Upper lobe of right lung (tissue), 1 donor: ENCODE data around the gene CDC73. TPM values are rescaled to one million over a fixed set of nuclear protein-coding genes. Genes with fewer than 3 reads are reported as not detected.
A peak's percentile ranks its signal among the peaks of the same experiment; 100 is the strongest.

ENCODE experiments used
- ATAC-seq: fragments of 200-7000 bp; cut with Tn5 transposase; one replicate; pipeline ENCODE4 v1.9.1; 2020; ENCODE audit warnings: mild to moderate bottlenecking, moderate library complexity
- DNase-seq: peaks from one replicate; pipeline ENCODE4 v3.0.0-alpha.2; 2020
- H3K27ac ChIP-seq: fragments of 200-600 bp; one replicate; pipeline ENCODE4 v1.8.0; 2022
- H3K27me3 ChIP-seq: fragments of 200-600 bp; one replicate; pipeline ENCODE4 v1.8.0; 2022; ENCODE audit warnings: mild to moderate bottlenecking
- H3K36me3 ChIP-seq: fragments of 200-600 bp; one replicate; pipeline ENCODE4 v1.8.0; 2022
- H3K4me1 ChIP-seq: fragments of 200-600 bp; one replicate; pipeline ENCODE4 v1.8.0; 2022
- H3K4me3 ChIP-seq: fragments of 200-600 bp; one replicate; pipeline ENCODE4 v1.8.0; 2022; ENCODE audit warnings: mild to moderate bottlenecking
- H3K9me3 ChIP-seq: fragments of 200-600 bp; one replicate; pipeline ENCODE4 v1.8.0; 2022
- CTCF ChIP-seq: fragments of 200-600 bp; IDR thresholded peaks from one replicate; pipeline ENCODE4 v1.8.0; 2022; ENCODE audit warnings: antibody characterized with exemption
- intact Hi-C: fragments of 100-400 bp; cut with DNase I; formaldehyde crosslinking; loops from one replicate; pipeline ENCODE4 v1.11.0; 2022
- total RNA-seq: library from RNA; stranded (reverse); fragmentation: NEBNext Ultra II Directional; extraction: Animal tissue kit (Norgen Biotek cat#: 25700); gene quantifications from one replicate; pipeline ENCODE4 v1.2.1, GENCODE V29; 2021
- donor health status: DM: no; HTN: yes; CAD: no; lungs with severe emphysema.

The CDC73 gene
- total RNA-seq, 1 donor from 2014 or later: 72.6 TPM

- ATAC-seq: no peak
- Histone ChIP-seq H3K4me1 (no peaks in the 10 kb centered on the region), H3K27me3 (no peaks in the 10 kb centered on the region)
These were observed 20.0 kb downstream of the CDC73 start for GRCh38 chr1:193141804-193142203.

GRCh38 chr1:193142409-193142808 is 20.6 kb downstream of the CDC73 start:
- no peaks in the 10 kb centered on the region for H3K27me3 ChIP-seq
- peaks cover 81% of the 10 kb centered on the region for H3K36me3 ChIP-seq
- no peak overlapping the region for H3K4me3 ChIP-seq
- no peaks in the 10 kb centered on the region for H3K4me1 ChIP-seq
- ATAC-seq: no peak
- no peak for DNase-seq
- no peak overlapping the region for H3K27ac ChIP-seq
- TF ChIP-seq CTCF: no peak
- H3K9me3 ChIP-seq: no peaks in the 10 kb centered on the region
- intact Hi-C loops: no loop called here

More at GRCh38 chr1:193141804-193142203, 20.0 kb downstream of the CDC73 start:
- Histone ChIP-seq H3K36me3 (peaks cover 80% of the 10 kb centered on the region), H3K4me3 (no peak overlapping the region), H3K27ac (no peak overlapping the region), H3K9me3 (no peaks in the 10 kb centered on the region)
- DNase-seq: no peak
- no peak for TF ChIP-seq CTCF
- intact Hi-C loops: no loop called here

- H3K4me1 ChIP-seq: no peaks in the 10 kb centered on the region
- ATAC-seq (no peak), DNase-seq (no peak)
- H3K9me3 ChIP-seq: no peaks in the 10 kb centered on the region
- TF ChIP-seq CTCF: peak; percentile 44
- no peak overlapping the region for H3K4me3 ChIP-seq
- peaks cover 81% of the 10 kb centered on the region for H3K36me3 ChIP-seq
- H3K27me3 ChIP-seq: no peaks in the 10 kb centered on the region
- intact Hi-C loops: no loop called here
- no peak overlapping the region for H3K27ac ChIP-seq
These were observed 21.5 kb downstream of the CDC73 start for GRCh38 chr1:193143285-193143684.

GRCh38 chr1:193144361-193144938 is 22.6 kb downstream of the CDC73 start:
- ATAC-seq (no peak), DNase-seq (no peak)
- no peaks in the 10 kb centered on the region for H3K4me1 ChIP-seq
- H3K27ac ChIP-seq: no peak overlapping the region
- no peaks in the 10 kb centered on the region for H3K9me3 ChIP-seq
- no peaks in the 10 kb centered on the region for H3K27me3 ChIP-seq
- intact Hi-C loops: no loop called here
- H3K36me3 ChIP-seq: peaks cover 81% of the 10 kb centered on the region
- no peak overlapping the region for H3K4me3 ChIP-seq
- no peak for TF ChIP-seq CTCF

GRCh38 chr1:193144999-193145398 is 23.2 kb downstream of the CDC73 start:
- H3K36me3 ChIP-seq: peaks cover 81% of the 10 kb centered on the region
- intact Hi-C loops: no loop called here

More at GRCh38 chr1:193144999-193145398, 23.2 kb downstream of the CDC73 start:
- H3K4me1 ChIP-seq: no peaks in the 10 kb centered on the region
- no peak for DNase-seq
- ATAC-seq: no peak
- no peak overlapping the region for H3K4me3 ChIP-seq
- H3K9me3 ChIP-seq: no peaks in the 10 kb centered on the region
- no peaks in the 10 kb centered on the region for H3K27me3 ChIP-seq
- H3K27ac ChIP-seq: no peak overlapping the region
- no peak for TF ChIP-seq CTCF
